Fibroblast of villous mesenchyme (primary cell): ENCODE results near the gene WDFY2. TPM values are rescaled to one million over a fixed set of nuclear protein-coding genes. Genes with fewer than 3 reads are reported as not detected.

ENCODE experiments used
- DNase-seq: peaks from one replicate; pipeline ENCODE4 v3.0.0-alpha.2; 2010; ENCODE audit warnings: low read depth
- H3K4me3 ChIP-seq: 2 replicates; pipeline ENCODE4 v1.5.1; 2011; ENCODE audit warnings: low read depth, mild to moderate bottlenecking, low read length
- CTCF ChIP-seq: IDR thresholded peaks from 2 replicates; pipeline ENCODE4 v1.5.1; 2012; ENCODE audit warnings: low read depth, mild to moderate bottlenecking, low read length; ENCODE audit not compliant: insufficient read depth
- total RNA-seq: library from RNA; depleted of rRNA; stranded (reverse); fragments of >200 nt; gene quantifications from 2 replicates; pipeline ENCODE4 v1.2.3, GENCODE V29; 2012

WDFY2 gene
- total RNA-seq, 1 donor = 6.0 TPM

DNA sequence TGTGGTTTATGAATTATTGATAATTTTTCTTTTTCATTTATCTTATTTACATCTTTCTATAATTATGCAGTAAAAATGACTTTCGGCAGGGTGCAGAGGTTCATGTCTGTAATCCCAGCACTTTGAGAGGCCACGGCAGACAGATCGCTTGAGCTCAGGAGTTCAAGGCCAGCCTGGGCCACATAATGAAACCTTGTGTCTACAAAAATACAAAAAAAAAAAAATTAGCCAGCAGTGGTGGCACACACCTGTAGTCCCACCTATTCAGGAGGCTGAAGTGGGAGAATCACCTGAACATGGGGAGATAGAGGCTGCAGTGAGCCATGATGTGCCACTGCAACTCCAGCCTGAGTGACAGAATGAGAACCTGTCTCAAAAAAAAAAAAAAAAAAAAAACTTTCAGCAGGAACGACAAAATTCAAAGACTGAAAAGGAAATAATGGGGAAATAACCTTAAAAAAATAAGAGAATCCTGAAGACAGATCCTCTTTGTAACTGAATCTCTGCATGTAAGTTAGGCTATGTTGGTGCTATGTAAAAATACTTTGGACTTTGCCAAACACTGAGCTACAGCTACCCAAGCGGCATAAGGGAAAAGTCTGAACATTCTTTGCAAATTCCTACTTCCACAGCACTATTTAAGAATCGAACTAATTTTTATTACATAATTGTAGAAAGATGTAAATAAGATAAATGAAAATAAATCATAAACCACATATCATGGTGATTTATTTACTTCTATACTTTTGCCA is 36.7 kb upstream of the WDFY2 start:
- no peak overlapping the region for H3K4me3 ChIP-seq
- no peak for TF ChIP-seq CTCF
- DNase-seq = no peak

DNA sequence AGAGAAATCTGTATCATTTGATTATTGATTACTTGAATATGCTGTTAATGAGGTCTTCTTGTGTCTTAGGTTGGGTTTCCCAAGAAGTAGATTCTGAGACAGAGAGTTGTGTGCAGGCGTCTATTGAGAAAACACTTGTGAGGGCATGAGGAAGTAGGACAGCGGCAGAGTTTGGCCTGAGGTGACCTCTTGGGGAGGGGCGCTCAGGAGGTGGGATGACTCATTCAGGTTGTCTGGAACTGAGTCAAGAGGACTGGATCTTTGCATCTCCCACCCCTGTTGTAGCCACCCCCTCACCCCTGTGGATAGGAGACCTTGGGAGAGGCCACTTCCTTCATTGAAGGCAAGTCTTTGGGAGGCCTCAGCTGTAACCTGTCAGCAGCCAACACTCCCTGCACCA is 35.2 kb upstream of the WDFY2 start:
- no peak for TF ChIP-seq CTCF
- DNase-seq = no peak
- H3K4me3 ChIP-seq = no peak overlapping the region

DNA sequence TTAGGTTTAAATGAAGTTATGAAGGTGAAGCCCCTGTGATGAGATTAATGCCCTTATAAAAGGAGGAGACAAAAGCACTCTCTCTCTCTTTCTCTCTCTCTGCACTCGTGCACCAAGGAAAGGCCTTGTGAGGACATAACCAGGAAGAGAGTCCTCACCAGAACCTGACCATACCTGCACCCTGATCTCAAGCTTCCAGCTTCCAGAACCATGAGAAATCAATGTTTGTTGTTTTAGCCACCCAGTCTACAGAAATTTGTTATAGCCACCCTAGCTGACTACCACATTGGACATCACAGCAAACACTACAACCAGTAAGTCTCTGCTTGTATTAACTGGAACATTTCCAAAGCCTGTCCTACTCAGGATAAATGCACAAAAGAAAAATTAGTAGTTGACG is 34.7 kb upstream of the WDFY2 start:
- no peak overlapping the region for H3K4me3 ChIP-seq
- no peak for DNase-seq
- TF ChIP-seq CTCF = no peak

DNA sequence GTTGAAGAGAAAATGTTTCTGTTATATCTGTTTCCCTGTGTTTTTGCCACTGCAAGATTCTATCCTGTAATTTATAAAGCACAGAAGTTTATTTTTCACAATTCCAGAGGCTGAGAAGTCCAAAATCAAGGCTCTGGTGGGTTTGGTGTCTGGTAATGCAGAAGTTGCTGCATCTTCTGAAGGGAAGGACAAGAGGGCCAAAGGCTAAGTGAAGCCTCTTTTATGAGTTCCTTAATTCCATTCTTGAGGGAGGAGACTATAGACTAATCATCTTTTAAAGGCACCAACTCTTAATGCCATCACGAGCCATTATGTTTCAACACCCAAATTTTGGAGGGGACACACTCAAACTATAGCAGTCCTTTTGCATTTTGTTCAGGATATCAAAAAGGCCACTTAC is 34.1 kb upstream of the WDFY2 start:
- H3K4me3 ChIP-seq = no peak overlapping the region
- no peak for DNase-seq
- TF ChIP-seq CTCF = no peak

- no peak overlapping the region for H3K4me3 ChIP-seq
- TF ChIP-seq CTCF = no peak
- no peak for DNase-seq
Observed at GRCh38 chr13:51551416-51551815, 32.8 kb upstream of the WDFY2 start.

GRCh38 chr13:51552027-51552426 is 32.2 kb upstream of the WDFY2 start:
- no peak overlapping the region for H3K4me3 ChIP-seq
- TF ChIP-seq CTCF = no peak
- no peak for DNase-seq

DNA sequence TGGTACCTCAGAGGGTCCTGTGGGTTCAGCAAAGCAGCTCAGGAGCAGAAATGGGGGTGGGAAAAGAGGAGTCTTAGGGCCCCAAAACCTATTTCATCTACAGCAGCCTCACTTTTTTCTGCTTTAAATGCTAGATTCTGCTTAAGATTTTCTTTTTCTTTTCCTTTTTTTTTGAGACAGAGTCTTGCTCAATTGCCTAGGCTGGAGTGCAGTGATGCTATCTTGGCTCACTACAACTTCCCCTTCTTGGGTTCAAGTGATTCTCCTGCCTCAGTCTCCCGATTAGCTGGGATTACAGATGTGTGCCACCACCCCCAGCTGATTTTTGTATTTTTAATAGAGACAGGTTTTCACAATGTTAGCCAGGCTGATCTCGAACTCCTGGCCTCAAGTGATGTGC is 30.7 kb upstream of the WDFY2 start:
- no peak for TF ChIP-seq CTCF
- no peak overlapping the region for H3K4me3 ChIP-seq
- DNase-seq = no peak
